Activated CD8-positive, alpha-beta memory T cell treated with anti-CD3 and anti-CD28 coated beads, Interleukin-2, amount 50 U/mL, for 24 hours (primary cell): ENCODE data around the gene EML4.
"Not testable (repeated sequence)": the region's sequence is repeated elsewhere in the genome, so short reads cannot be mapped to it uniquely, and the experiment has no call there.

Experiments used
- DNase-seq: peaks from one replicate; pipeline ENCODE4 v3.0.0-alpha.2; 2020; ENCODE audit errors: extremely low read depth

The EML4 gene

GRCh38 chr2:42169100-42169873, at the start of gene EML4:
TSS of gene EML4 (plus strand) at chr2:42169353. CDS start at chr2:42169612, 259 bp downstream.
- DNase-seq, result peak; percentile 63

- DNase-seq, result no peak
These were observed 45.7 kb upstream of the EML4 start for GRCh38 chr2:42123426-42123825.

GRCh38 chr2:42124011-42124785, 45.0 kb upstream of the EML4 start:
- no peak for DNase-seq

- no peak for DNase-seq
These were observed 43.1 kb upstream of the EML4 start for GRCh38 chr2:42125841-42126594.

GRCh38 chr2:42126873-42127272, 42.3 kb upstream of the EML4 start:
- not testable (repeated sequence) for DNase-seq

- DNase-seq, result no peak
These were observed 41.4 kb upstream of the EML4 start for GRCh38 chr2:42127425-42128424.

- DNase-seq, result no peak
These were observed 40.2 kb upstream of the EML4 start for GRCh38 chr2:42128721-42129486.

- DNase-seq, result no peak
These were observed 39.7 kb upstream of the EML4 start for GRCh38 chr2:42129487-42129852.

- no peak for DNase-seq
These were observed 39.2 kb upstream of the EML4 start for GRCh38 chr2:42129947-42130346.

- DNase-seq, result not testable (repeated sequence)
These were observed 38.3 kb upstream of the EML4 start for GRCh38 chr2:42130858-42131257.

- DNase-seq, result no peak
These were observed 36.8 kb upstream of the EML4 start for GRCh38 chr2:42132191-42132965.

- peak; percentile 62 for DNase-seq
These were observed 36.0 kb upstream of the EML4 start for GRCh38 chr2:42132966-42133641.

GRCh38 chr2:42133771-42134195, 35.4 kb upstream of the EML4 start:
- DNase-seq, result no peak

- DNase-seq, result not testable (repeated sequence)
These were observed 34.7 kb upstream of the EML4 start for GRCh38 chr2:42134401-42134932.

GRCh38 chr2:42135381-42136312, 33.5 kb upstream of the EML4 start:
- DNase-seq, result no peak

GRCh38 chr2:42136782-42137124, 32.4 kb upstream of the EML4 start:
- no peak for DNase-seq

- no peak for DNase-seq
These were observed 31.9 kb upstream of the EML4 start for GRCh38 chr2:42137125-42137841.
